Gastrocnemius medialis (tissue), 4 donors: ENCODE measurements around the gene RNF220.

Experiments used
- POLR2A ChIP-seq, 2 donors: fragments of 450-650 bp; IDR thresholded peaks; one replicate each; pipeline ENCODE4 v1.6.1; 2017; ENCODE audit warnings: antibody characterized with exemption in 2 of 2, mild to moderate bottlenecking in 2 of 2, moderate library complexity in 2 of 2
- TF ChIP-seq, protein P1 (sequence below), 5 experiments: fragments of 450-650 bp in 3 of 5; fragments of 200-600 bp in 2 of 5; sonication (generic) in 2 of 5; IDR thresholded peaks in 4 of 5; conservative IDR thresholded peaks in 1 of 5; 1 replicate in 4 of 5; 2 replicates in 1 of 5; pipeline ENCODE4 v1.5.1; 2016 to 2019; ENCODE audit warnings: antibody characterized with exemption in 5 of 5, mild to moderate bottlenecking in 3 of 5, moderate library complexity in 3 of 5

DNA sequence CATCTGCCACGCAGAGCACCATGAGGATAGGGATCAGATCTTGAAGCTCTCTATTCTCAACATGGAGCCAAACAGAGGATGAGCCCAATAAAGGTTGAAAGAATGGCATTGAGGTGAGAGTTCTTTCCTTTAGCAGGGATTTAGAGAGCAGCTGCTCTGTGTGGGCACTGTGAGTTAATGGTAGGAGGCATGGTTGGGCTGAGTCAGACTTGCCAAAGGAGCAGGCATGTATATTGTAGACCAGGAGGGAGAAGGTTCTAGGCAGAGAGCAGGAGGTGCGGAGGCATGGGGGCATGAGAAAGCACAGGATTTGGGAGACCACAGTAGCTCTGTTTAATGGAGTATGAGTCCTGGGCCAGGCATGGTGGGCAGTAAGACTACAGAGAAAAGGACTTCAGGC lies 237.2 kb downstream of the RNF220 start:
- TF ChIP-seq, protein P1, sequence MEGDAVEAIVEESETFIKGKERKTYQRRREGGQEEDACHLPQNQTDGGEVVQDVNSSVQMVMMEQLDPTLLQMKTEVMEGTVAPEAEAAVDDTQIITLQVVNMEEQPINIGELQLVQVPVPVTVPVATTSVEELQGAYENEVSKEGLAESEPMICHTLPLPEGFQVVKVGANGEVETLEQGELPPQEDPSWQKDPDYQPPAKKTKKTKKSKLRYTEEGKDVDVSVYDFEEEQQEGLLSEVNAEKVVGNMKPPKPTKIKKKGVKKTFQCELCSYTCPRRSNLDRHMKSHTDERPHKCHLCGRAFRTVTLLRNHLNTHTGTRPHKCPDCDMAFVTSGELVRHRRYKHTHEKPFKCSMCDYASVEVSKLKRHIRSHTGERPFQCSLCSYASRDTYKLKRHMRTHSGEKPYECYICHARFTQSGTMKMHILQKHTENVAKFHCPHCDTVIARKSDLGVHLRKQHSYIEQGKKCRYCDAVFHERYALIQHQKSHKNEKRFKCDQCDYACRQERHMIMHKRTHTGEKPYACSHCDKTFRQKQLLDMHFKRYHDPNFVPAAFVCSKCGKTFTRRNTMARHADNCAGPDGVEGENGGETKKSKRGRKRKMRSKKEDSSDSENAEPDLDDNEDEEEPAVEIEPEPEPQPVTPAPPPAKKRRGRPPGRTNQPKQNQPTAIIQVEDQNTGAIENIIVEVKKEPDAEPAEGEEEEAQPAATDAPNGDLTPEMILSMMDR (IDR thresholded peaks at IDR 0.05 in 4 of 5, conservative IDR thresholded peaks at IDR 0.05 in 1 of 5): no peak
- no peak for TF ChIP-seq POLR2A (IDR thresholded peaks at IDR 0.05)
